Activated T-cell treated with anti-CD3 and anti-CD28 coated beads for 1 hour (primary cell): ENCODE data around the gene USP10.

Source experiments
- DNase-seq: peaks from one replicate; pipeline ENCODE4 v3.0.0-alpha.2; 2020; ENCODE audit warnings: low read depth

USP10 gene

DNA sequence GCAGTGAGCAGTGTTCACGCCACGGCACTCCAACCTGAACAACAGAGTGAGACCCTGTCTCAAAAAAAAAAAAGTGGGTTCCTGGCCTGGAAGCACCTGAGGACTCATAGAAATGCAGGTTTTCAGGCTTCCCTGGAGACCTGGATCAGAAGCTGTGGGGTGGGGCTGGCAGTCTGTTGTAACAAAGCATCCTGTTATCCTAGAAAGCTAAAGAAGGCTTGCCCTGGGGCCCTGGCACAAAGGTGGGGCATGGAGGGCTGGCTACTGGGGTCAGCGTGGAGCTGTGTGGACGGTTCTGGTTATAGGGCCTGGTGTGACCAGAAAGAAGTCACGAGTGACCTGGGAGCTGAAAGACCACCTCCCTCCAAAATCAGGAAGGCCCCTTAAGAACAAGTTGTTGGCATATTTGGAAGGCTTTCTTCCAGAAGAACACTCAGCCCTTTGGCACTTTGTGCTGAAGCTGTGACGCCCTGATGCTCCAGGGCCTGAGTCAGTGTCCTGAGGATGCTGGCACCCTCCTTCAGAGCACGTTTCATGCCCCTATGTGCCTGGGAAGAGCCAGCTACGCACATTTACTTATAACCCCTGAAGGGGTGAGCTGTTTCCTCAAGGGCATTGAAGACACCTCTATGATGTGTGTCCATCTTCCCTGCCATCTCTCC lies 126.2 kb downstream of the USP10 start:
- DNase-seq, result no peak

DNA sequence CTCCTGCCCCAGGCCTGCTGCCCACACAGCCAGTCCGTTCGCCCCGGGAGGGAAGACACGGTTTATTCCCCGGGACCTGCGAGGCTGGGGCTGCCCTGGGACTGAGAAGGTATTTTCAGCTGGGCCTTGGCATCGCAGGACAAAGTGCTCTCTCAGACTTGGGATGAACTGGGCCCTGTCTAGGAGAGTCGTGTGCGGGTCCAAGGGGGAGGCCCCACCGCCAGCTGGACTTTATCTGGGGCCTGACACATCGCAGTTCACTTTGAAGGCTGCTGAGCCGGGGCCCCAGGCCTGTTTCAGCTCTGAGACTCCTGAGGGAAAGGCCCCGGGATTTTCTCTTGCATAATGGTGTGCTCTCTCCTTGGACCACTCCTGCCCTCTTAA lies 126.8 kb downstream of the USP10 start:
- no peak for DNase-seq

DNA sequence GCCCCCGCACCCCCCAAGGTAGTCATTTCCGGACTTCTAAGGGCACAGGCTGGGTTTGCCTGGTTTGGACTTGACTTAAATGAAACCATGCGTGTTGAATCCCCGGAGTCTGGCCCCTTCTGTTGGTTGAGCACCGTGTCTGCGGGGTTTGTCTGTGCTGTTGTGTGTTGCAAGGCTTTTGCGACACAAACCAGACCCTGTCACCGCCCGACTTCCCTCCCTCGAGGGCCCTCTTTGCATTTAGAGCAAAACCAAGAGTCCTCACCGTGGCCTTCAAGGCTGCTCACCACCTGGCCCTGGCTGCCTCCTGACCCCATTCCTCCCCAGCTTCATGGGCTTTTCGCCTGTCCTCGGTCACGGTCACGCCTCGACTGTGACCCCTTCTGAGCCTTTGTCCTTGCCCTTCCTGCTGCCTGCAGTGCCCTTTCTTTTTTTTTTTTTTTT lies 127.4 kb downstream of the USP10 start:
- no peak for DNase-seq

DNA sequence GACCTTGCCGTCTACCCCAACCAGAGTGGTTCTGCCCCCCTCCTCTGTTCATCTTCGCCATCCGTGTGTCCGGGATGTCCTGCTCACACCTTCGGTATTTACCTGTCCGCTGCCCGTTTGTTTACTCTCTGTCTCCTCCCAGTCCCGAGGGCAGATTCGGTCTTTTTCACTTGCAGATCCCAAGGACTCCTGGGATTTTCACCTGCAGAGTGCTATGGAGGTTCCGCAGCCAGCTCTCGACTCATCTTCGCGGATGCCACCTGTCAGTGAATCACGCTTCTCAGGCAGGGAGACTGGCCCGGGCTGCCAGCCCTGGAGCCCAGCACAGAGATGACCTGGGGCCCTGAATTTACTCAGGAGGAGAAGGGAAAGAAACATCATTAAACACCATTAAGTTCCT lies 128.1 kb downstream of the USP10 start:
- DNase-seq, result no peak

DNA sequence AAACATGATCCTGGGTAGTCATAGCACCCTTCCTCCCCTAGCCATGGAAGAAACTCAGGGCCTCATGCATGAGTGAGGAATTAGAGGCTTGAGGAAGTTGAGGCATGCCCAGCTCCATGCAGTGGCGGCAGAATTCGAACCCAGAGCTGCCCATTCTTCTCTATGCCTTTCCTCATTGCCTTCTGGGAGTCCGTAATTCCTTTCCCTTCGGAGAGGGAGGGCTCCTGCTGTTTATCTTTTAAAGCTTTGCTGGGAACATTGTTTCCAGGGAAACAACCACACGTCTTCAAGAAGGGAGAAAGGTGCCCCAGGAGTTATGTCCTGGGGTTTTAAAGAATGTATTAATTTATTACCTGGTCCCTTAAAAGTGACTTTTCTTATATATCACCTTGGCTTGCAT lies 128.5 kb downstream of the USP10 start:
- no peak for DNase-seq
